Retinal pigment epithelial cell (primary cell): ENCODE results near the gene HOXA3.

ENCODE experiments used
- DNase-seq: peaks from one replicate; pipeline ENCODE4 v3.0.0-alpha.2; 2010; ENCODE audit warnings: low read depth
- H3K4me3 ChIP-seq: 2 replicates; pipeline ENCODE4 v1.5.1; 2011; ENCODE audit warnings: mild to moderate bottlenecking, low read length, control low read depth, moderate library complexity
- TF ChIP-seq, protein P1 (sequence below): conservative IDR thresholded peaks from 2 replicates; pipeline ENCODE4 v1.5.1; 2011; ENCODE audit warnings: low read depth, low read length, control low read depth, inconsistent platforms

The HOXA3 gene

GRCh38 chr7:27144781-27145164 is 7.6 kb downstream of the HOXA3 start:
- DNase-seq = no peak
- H3K4me3 ChIP-seq = no peak overlapping the region
- TF ChIP-seq, protein P1, sequence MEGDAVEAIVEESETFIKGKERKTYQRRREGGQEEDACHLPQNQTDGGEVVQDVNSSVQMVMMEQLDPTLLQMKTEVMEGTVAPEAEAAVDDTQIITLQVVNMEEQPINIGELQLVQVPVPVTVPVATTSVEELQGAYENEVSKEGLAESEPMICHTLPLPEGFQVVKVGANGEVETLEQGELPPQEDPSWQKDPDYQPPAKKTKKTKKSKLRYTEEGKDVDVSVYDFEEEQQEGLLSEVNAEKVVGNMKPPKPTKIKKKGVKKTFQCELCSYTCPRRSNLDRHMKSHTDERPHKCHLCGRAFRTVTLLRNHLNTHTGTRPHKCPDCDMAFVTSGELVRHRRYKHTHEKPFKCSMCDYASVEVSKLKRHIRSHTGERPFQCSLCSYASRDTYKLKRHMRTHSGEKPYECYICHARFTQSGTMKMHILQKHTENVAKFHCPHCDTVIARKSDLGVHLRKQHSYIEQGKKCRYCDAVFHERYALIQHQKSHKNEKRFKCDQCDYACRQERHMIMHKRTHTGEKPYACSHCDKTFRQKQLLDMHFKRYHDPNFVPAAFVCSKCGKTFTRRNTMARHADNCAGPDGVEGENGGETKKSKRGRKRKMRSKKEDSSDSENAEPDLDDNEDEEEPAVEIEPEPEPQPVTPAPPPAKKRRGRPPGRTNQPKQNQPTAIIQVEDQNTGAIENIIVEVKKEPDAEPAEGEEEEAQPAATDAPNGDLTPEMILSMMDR = no peak

GRCh38 chr7:27143950-27144780 is 8.2 kb downstream of the HOXA3 start:
- TF ChIP-seq, protein P1 = peak; percentile 44
- no peak overlapping the region for H3K4me3 ChIP-seq
- DNase-seq = no peak

- TF ChIP-seq, protein P1 = no peak
- H3K4me3 ChIP-seq = no peak within 1 kb of the TSS
- no peak for DNase-seq
These were observed 9.1 kb downstream of the HOXA3 start, which contains the start of gene HOXA5 for GRCh38 chr7:27143023-27143949. Gene HOXA5 (minus strand): TSS chr7:27143681. CDS start chr7:27143607, 74 bp downstream.

DNA sequence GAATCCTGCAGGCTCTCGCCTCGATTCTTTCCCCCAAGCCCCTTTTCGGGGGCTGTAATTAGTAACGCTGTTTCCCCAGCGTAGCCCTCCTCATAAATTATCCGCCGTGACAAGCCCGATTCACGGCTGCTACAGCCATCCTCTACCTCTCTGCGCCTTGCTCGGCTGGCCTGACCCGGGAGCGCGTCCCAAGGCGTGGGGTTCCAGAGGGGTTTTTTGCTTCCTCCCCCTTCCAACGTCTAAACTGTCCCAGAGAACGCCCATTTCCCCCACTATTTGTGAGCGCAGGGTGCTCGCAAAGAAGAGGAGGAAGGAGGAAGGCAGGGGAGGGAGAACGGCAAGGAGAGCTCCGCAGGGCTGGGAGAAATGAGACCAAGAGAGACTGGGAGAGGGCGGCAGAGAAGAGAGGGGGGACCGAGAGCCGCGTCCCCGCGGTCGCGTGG is 9.8 kb downstream of the HOXA3 start:
- H3K4me3 ChIP-seq = no peak overlapping the region
- DNase-seq = no peak
- TF ChIP-seq, protein P1 = no peak

GRCh38 chr7:27141923-27142579 is 10.3 kb downstream of the HOXA3 start:
- no peak for DNase-seq
- no peak overlapping the region for H3K4me3 ChIP-seq
- TF ChIP-seq, protein P1 = no peak

- no peak for DNase-seq
- H3K4me3 ChIP-seq = no peak overlapping the region
These were observed 11.1 kb downstream of the HOXA3 start for GRCh38 chr7:27141137-27141922.

More at GRCh38 chr7:27141137-27141922, 11.1 kb downstream of the HOXA3 start:
- TF ChIP-seq, protein P1 = no peak
